Iris pigment epithelial cell (primary cell): ENCODE data around the gene APBA2.
"Not testable (repeated sequence)": the region's sequence is repeated elsewhere in the genome, so short reads cannot be mapped to it uniquely, and the experiment has no call there.

ENCODE experiments used
- DNase-seq: peaks from one replicate; pipeline ENCODE4 v3.0.0-alpha.2; 2011; ENCODE audit warnings: low read depth

Gene APBA2

DNA sequence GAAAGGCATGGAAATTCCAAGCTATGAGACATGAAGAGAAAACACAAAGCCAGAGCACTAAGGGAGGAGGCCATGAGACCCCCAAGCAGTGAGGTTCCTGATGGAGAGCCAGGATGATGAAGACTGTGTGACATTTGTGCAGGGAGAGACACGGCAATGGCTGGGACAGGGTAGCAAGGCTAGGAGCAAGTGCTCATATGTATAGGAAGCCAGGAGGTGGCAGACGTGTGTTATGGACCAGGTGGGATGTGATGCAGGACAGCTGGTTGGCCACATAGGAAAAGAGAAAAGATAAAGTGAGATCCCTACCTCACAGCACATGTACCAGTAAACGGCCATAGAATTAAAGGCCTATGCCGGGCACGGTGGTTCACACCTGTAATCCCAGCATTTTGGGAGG, 112.7 kb downstream of the APBA2 start:
- no peak for DNase-seq

DNA sequence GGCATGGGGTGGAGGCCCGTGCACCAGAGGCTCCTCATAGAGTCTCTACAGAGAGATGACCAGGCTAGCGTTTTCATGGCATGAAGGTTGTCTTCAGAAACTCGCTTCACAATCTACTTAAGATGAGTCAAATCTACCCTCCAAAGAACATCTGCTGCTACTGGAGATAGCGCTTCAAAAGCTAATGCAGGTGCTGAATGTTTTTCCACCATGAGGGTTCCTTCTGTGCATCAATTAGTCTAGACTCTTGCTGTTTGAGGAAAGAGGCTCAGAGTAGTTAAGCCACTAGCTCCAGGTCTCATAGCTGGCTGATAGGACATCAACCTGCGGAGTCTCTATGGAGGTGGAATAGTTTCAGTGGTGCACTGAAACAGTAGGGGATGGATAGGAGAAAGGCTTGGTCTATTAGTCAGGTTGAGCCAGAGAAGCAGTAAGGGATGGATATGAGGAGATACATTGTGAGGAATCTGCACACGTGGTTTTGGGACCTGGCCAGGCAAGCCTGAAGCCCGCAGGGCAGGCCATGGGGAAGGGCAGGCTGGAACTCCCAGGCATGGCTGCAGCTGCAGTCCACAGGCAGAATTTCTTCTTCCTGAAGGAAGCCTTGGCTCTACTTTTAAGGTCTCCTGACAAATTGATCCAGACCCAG, 117.5 kb downstream of the APBA2 start:
- no peak for DNase-seq

GRCh38 chr15:29003840-29004233, 118.1 kb downstream of the APBA2 start:
- no peak for DNase-seq

DNA sequence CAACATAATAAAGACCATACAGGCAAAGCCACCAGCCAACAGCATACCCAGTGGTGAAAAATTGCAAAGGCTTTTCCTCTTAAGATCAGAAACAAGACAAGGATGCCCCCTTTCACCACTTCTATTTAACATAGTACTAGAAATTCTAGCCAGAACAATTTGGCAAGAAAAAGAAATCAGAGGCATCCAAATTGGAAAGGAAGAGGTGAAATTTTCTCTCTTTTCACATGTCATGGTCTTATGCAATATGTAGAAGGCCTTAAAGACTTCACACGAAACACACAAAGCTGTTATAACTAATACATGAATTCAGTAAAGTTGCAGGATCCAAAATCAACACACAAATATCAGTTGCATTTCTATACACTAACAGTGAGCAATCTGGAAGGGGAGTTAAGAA, 120.2 kb downstream of the APBA2 start:
- DNase-seq, result no peak

- DNase-seq, result peak; percentile 61
Observed at GRCh38 chr15:29008846-29009245, 123.1 kb downstream of the APBA2 start.

GRCh38 chr15:29012097-29012496, 126.3 kb downstream of the APBA2 start:
- no peak for DNase-seq

- DNase-seq, result no peak
Observed at GRCh38 chr15:29014493-29014892, 128.7 kb downstream of the APBA2 start.

DNA sequence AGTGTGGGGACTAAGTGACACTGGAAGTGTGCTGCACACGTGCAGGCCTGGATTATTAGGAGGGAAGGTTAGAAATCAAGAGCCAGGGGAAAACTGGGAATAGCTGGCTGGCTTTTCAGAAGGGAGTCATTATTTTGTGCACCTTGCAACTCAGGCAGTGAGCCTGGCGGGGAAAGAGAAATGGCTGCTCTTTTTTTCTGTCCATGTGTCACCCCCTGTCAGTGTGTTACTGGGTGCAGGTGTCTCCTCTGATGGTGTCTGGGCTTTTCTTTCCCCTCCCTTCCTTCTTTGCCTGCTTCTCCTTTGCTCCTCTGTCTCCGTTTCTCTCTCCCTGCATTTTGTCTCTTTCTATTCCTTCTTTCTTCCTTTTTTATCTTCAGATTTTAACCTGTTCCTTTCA, 130.7 kb downstream of the APBA2 start:
- DNase-seq, result no peak

DNA sequence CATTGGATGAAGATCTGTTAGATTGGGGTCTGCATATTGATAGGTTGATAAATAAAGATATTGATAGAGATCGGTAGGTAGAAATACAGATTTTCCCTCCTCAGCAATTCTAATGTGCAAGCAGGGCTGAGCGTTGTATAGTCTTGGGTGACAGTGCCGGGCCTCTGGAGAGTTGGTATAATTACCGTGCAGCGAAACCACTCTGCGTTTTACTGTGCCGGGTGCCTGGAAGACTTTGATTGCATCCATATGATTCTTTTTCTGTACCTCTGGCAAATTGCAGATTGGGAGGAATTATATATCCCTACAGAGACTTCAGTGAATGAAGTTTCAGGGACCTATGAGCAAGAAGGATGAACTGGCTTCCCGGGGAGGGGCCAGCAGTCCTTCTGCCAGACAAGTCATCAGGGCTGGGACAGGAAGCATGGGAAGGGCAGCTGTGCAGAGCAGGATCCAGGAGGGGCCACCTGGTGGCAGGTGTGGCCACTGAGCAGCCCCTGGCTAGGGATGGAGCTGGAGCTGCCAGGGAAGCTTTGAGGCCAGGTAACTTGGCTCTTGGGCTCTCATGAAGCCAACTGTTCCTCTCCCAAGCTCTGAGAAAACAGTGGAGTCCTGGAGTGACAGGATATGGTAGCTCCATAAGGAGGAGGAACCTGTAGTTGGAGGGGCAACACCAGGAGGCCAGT, 132.5 kb downstream of the APBA2 start:
- DNase-seq, result no peak

DNA sequence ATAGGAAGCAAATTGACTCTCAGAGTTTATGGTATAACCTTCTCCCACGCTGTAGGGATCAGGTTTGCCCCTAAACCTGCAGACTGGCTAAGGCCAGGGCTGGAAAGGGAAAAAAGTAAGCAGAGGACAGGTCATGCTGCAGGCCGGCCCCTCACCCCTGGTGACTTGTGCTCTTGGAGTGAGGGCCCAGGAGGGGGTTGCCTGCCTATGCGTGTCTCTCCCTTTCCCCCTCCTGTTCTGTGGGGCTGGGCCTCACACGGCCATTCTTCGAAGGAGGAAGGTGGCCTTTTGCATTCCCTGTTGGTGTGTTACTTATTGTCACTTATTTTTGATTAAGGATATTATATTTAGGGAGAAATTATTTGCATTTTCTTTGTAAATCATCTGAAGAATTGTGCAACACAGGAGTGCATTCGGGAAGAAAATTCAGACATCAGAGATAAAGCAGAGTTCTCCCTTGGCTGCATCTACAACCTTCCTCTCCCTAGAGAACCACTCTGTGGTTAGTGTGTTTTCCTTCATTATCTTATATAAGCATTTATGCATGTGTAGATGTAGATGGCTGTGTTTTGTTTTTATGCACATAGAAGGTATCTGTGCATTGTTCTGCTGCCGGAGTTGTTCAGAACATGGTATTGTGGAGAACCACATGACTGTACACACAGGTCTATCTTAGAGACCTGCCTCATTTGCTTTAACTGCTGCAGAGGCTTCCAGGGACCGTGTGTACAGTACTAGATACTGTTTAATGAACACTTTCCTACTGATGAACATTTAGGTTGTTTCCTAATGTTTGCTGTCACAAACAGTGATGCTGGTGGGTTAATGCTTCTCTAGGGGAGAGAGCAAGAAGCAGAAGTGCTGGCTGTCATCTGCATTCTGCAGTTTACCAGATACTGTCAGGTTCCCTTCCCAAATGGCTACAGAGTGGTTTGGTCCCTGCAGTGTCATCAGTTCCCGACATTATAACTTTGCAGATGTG, 133.5 kb downstream of the APBA2 start:
- no peak for DNase-seq

DNA sequence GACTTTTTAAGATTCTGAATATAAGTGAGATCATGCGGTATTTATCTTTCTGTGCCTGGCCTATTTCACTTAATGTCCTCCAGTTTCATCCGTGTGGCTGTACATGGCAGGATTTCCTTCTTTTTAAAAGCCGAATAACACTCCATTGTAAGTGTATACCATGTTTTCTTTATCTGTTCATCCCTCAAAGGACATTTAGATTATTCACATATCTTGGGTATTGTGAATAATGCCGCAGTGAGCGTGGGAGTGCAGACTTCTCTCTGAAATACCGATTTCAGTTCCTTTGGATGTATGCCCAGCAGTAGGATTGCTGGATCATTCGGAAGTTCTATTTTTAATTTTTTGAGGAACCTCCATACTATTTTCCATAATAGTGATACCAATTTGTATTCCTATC, 136.1 kb downstream of the APBA2 start:
- DNase-seq, result no peak

GRCh38 chr15:29024662-29025061, 138.9 kb downstream of the APBA2 start:
- DNase-seq, result no peak

- not testable (repeated sequence) for DNase-seq
Observed at GRCh38 chr15:29025411-29025810, 139.6 kb downstream of the APBA2 start.

GRCh38 chr15:29028158-29028557, 142.4 kb downstream of the APBA2 start:
- not testable (repeated sequence) for DNase-seq

DNA sequence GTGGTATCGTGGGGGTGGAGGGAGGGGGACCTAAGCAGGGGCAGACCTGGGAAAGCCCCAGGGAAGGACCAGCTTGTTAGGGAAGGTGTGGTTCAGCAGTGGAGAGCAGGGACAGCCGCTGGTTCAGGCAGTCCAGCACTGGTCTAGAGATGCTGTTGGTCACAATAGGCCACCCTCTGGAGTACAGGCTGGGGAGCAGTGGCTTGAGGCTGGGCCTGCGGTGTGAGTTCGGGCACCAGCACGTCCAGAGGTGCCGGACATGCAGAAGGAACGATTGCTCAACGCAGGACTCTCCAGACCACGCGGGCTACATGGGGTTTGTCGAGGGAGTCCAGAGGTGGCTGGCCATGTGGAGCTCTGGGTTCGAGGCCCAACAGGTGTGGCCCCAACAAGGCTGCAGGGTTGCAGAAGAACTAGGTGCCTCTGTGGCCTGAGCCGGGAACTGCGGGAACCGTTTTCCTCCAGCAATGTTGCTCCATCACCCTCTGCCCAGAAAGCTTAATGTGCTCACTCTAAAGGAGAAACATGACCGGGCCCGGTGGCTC, 143.9 kb downstream of the APBA2 start:
- no peak for DNase-seq

DNA sequence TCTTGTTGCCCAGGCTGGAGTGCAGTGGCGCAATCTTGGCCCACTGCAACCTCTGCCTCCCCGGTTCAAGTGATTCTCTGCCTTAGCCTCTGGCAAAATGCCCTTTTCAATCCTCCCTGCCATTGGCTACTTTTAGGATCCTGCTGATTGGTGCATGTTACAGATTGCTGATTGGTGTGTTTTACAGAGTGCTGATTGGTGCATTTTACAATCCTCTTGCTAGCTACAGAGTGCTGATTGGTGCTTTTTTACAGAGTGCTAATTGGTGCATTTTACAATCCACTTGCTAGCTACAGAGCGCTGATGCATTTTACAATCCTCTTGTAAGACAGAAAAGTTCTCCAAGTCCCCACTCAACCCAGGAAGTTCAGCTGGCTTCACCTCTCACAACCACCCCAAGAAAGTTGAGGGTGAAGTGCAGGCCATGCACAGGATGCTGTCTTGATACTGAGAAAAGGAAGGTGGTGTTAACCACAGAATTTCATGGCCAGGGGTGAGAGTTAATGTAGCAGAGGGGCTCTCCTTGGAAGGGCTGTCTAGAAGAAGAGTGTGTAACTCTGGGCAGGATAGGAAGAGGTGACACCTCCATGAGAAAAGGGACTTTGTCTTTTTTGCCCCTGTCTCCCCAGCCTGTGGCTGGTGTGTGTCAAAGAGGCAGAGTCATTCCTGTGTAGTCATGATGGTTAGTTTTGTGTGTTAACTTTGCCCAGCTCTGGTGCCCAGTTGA, 145.9 kb downstream of the APBA2 start:
- DNase-seq, result no peak

- no peak for DNase-seq
Observed at GRCh38 chr15:29032229-29032625, 146.5 kb downstream of the APBA2 start.

GRCh38 chr15:29032751-29033150, 147.0 kb downstream of the APBA2 start:
- no peak for DNase-seq

DNA sequence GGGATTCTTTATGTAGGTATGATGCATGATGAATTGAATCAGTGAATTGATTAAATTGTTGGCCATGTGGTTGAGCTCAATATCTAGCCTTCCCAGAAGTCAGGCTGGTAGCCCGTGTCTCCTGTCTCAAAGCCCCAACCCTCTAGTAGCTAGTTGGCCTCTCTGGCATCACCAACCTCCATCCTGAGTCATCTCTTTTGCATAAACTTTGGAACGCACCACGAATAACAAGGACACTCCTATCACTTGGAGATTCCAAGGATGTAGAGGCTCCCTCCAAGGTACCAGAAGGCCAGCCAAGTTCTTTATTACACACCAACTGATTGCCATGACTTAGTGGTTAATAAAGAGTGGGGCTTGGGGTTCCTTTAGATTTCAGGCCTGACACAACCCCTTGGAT, 148.4 kb downstream of the APBA2 start:
- DNase-seq, result no peak

GRCh38 chr15:29034593-29035335, 149.0 kb downstream of the APBA2 start:
- no peak for DNase-seq
